ENCODE data around the gene GTF2A1L.
"Not testable (repeated sequence)": the region's sequence is repeated elsewhere in the genome, so short reads cannot be mapped to it uniquely, and the experiment has no call there.

GTF2A1L gene

DNA sequence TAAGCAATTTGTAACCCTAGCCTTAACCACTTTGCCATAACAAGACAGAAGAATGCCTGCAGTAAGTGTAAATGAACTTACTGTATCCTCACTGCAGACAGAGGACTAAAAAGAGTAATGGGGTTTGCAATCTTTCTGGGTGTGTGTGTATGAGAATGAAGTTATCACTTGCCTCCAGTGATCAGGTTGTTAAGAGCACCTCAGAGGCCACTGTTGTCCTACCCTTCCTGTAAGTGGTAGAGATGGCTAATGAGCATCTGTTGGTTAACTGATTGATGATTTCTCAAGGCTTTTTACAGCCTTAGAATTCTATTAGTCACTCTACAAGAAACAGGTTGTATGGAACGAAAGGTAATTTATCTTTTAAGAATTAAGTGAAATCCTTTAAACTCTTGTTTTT is 27.6 kb upstream of the GTF2A1L start:
- TF ChIP-seq CTCF (IDR thresholded peaks at IDR 0.05; ENCODE audit: low read depth, low read length), result no peak
- no peak for DNase-seq (ENCODE audit: low read depth in 2 of 2)
- H3K4me3 ChIP-seq (replicated peaks in 1 of 2; ENCODE audit: low read depth in 2 of 2, low read length in 2 of 2), result no peak overlapping the region

DNA sequence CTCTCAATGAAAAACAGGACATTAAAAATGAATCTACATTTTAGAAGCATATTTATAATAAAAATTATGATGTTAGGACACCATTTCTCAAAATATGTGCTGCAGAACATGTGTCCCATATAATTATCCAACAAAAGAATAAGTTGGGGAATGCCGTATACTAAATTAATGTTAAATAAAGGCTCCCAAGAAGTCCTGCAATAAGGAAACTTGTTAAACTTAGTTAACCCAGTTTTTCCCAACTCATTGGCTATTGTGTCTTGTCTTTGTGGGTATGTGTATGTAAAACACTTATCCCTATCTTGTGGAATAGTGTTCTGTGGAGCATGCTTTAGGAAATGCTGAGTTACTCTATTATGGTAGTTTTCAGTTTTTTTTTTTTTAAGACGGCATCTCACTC is 25.6 kb upstream of the GTF2A1L start:
- no peak for TF ChIP-seq CTCF (IDR thresholded peaks at IDR 0.05; ENCODE audit: low read depth, low read length)
- H3K4me3 ChIP-seq (replicated peaks in 1 of 2; ENCODE audit: low read depth in 2 of 2, low read length in 2 of 2), result no peak overlapping the region
- no peak for DNase-seq (ENCODE audit: low read depth in 2 of 2)

GRCh38 chr2:48596751-48597150 is 20.9 kb upstream of the GTF2A1L start:
- not testable (repeated sequence) for DNase-seq (ENCODE audit: low read depth in 2 of 2); H3K4me3 ChIP-seq (replicated peaks in 1 of 2; ENCODE audit: low read depth in 2 of 2, low read length in 2 of 2)

DNA sequence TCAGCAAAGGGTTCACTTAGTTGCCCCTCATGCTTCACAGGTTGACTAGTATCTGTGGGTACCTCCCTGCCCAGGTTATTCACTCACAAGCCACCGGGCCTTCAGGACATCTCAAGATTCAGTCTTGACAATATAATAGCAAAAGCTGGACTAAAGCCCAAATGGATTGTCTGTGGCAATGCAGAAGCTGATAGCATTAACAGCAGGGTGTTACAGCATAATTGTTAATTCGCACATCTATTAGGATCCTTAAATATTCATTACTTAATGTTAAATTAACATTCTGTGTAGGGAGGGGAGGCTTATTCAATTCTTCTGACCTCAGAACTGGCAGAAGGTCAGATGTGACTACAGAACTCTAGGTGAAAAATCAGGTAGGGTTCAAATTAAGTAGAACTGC is 20.2 kb upstream of the GTF2A1L start:
- no peak for TF ChIP-seq CTCF (IDR thresholded peaks at IDR 0.05; ENCODE audit: low read depth, low read length)
- no peak for DNase-seq (ENCODE audit: low read depth in 2 of 2)
- H3K4me3 ChIP-seq (replicated peaks in 1 of 2; ENCODE audit: low read depth in 2 of 2, low read length in 2 of 2), result no peak overlapping the region

DNA sequence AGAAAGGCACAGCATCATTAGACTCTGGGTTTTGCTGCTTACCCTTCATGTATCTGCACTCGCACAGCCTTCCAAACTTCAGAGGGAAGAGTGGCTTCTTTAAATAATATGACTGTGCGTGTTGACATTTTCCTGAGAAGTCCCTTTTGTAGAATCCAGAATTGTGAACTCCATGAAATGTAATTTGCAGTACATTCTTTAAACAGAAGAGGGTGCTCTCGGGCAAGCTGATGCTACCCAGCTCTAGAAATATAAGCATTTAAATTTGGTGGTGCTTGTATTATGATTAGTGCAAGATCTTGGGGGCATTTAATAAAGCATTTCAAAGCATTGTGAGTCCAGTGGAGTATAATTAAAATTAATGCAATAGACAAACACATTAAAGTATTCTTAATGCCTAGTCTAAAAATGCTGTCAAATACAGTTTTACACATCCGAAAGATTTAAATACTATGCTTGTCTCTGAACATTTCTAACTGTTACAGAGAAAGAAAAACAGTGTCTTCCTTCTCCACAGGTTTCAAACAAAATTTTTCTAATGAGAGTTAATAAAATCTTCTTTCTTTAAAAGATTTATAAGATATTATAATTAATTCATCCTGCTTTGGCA is 17.3 kb upstream of the GTF2A1L start:
- TF ChIP-seq CTCF (IDR thresholded peaks at IDR 0.05; ENCODE audit: low read depth, low read length), result peak; percentile 66
- H3K4me3 ChIP-seq (replicated peaks in 1 of 2; ENCODE audit: low read depth in 2 of 2, low read length in 2 of 2), result no peak overlapping the region
- peak; percentile 69 to 70 for DNase-seq (ENCODE audit: low read depth in 2 of 2)

DNA sequence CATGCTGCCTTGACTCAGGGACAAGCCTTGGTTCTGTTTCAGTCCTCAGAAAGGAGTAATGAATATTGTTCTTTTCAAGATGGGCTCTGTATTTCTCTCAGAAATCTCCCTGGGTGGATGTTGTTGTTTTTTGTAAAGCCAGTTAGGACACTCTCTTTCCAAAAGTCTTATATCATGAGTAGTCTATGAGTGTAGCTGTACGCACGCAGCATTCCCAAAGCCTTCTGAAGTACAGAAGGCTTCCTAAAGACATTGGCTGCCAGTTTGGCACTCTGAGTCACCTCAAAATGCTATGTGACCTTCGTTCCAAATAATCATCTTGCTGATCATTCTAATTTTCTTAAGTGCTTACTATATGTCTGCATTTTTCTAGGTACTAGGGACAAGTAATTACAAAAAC is 16.7 kb upstream of the GTF2A1L start:
- no peak overlapping the region for H3K4me3 ChIP-seq (replicated peaks in 1 of 2; ENCODE audit: low read depth in 2 of 2, low read length in 2 of 2)
- DNase-seq (ENCODE audit: low read depth in 2 of 2), result peak; percentile 68 to 88
- no peak for TF ChIP-seq CTCF (IDR thresholded peaks at IDR 0.05; ENCODE audit: low read depth, low read length)

DNA sequence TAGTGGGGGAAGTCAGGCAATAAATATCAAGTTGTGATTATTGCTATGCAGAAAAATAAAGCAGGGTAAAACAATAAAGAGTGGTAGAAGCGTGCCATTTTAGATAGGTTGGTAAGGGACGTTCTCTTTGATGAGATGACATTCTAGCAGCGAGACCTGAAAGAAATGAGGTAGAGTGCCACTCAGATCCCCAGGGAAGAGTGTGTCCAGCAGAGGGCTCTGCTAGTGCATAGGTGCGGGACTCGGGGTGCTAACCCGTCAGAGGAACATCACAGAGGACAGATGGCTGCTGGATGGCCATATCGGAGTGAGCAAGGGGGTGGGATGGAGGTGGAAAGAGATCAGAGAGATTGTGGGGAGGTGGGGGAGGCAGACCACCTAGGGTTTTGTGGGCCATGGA is 16.3 kb upstream of the GTF2A1L start:
- DNase-seq (ENCODE audit: low read depth in 2 of 2), result peak in 1 of 2 donors; percentile 21
- no peak overlapping the region for H3K4me3 ChIP-seq (replicated peaks in 1 of 2; ENCODE audit: low read depth in 2 of 2, low read length in 2 of 2)
- TF ChIP-seq CTCF (IDR thresholded peaks at IDR 0.05; ENCODE audit: low read depth, low read length), result peak; percentile 37
